GM12892 (cell line): ENCODE measurements around the gene RUSC2.
"Not testable (repeated sequence)": the region's sequence is repeated elsewhere in the genome, so short reads cannot be mapped to it uniquely, and the experiment has no call there.

Source experiments
- DNase-seq: peaks from one replicate; pipeline ENCODE4 v3.0.0; 2011; ENCODE audit not compliant: insufficient read length
- FAIRE-seq: peaks from 2 replicates; lab custom pipeline; 2011; peaks lifted over from hg19 to GRCh38; lab: Jason Lieb, UNC
- POLR2A ChIP-seq: IDR thresholded peaks from 2 replicates; pipeline ENCODE4 v1.6.1; 2011; ENCODE audit warnings: low read depth, low read length, control low read depth
- POLR2AphosphoS5 ChIP-seq: IDR thresholded peaks from 2 replicates; pipeline ENCODE4 v1.6.1; 2011; ENCODE audit warnings: low read depth, low read length, control low read depth
- TAF1 ChIP-seq: IDR thresholded peaks from 2 replicates; pipeline ENCODE4 v1.6.1; 2011; ENCODE audit warnings: low read depth, mild to moderate bottlenecking, control low read depth, low read length, borderline replicate concordance

RUSC2 gene

DNA sequence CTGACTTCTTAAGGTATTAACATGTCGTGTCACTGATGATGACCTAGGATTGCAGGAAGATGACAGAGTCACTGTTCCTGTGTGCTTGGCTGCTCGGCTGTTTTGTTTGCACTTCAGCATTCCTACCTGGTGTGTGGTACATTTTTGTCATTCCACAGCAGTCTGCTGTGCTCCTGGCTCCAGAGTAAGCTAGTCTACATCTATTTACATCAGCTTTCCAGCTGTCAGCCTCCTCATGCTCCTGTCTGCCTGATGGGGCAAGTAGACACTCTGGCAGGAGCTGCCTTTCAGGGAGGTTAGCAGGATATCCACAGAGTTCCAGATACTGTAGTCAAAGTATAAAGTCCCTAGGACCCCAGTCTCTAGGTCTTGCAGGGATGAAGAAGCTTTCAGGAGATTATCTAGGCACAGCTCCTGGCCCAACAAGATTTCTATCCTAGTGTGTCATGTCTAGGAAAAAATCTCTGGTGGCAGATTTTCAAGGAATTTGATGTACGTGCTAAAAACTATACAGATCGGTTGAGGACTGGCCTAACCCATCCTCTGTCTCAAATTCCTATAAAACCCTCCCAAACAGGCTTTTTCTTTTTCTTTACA lies 28.4 kb downstream of the RUSC2 start:
- TF ChIP-seq POLR2AphosphoS5 (no peak), TAF1 (no peak), POLR2A (no peak)
- DNase-seq (no peak), FAIRE-seq (no peak)

- DNase-seq, result no peak
- TF ChIP-seq POLR2A (no peak), POLR2AphosphoS5 (no peak), TAF1 (no peak)
- FAIRE-seq, result no peak
Observed at GRCh38 chr9:35518981-35519679, 29.2 kb downstream of the RUSC2 start.

GRCh38 chr9:35519692-35520363 lies 29.9 kb downstream of the RUSC2 start:
- no peak for FAIRE-seq
- TF ChIP-seq TAF1 (no peak), POLR2AphosphoS5 (no peak), POLR2A (no peak)
- DNase-seq, result no peak

GRCh38 chr9:35520364-35520710 lies 30.4 kb downstream of the RUSC2 start:
- TF ChIP-seq POLR2AphosphoS5 (no peak), POLR2A (no peak), TAF1 (no peak)
- no peak for FAIRE-seq
- DNase-seq, result no peak

GRCh38 chr9:35521708-35522107 lies 31.8 kb downstream of the RUSC2 start:
- TF ChIP-seq TAF1, result no peak
- TF ChIP-seq POLR2AphosphoS5, result no peak
- no peak for TF ChIP-seq POLR2A
- DNase-seq, result no peak
- no peak for FAIRE-seq

DNA sequence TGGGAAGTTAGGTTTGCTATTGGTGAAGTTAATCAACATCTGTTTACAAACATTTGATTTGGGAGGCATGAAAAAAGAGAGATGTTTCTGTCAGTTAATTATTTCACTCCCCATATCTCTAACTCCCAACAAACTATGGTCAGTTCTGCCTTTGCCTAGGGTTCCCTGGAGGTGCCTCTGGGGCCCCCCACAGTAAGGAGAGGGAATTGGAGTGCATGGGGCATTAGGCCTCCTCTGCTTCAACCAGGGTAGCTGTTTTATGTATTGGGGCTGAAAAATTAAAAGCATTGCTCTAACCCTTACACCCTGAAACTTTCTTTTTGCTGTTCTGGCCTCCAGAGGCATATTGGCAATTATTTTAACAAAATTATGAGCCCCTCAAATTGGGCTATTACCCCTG lies 32.3 kb downstream of the RUSC2 start:
- TF ChIP-seq POLR2A, result no peak
- TF ChIP-seq POLR2AphosphoS5, result no peak
- no peak for TF ChIP-seq TAF1
- FAIRE-seq, result no peak
- DNase-seq, result no peak

DNA sequence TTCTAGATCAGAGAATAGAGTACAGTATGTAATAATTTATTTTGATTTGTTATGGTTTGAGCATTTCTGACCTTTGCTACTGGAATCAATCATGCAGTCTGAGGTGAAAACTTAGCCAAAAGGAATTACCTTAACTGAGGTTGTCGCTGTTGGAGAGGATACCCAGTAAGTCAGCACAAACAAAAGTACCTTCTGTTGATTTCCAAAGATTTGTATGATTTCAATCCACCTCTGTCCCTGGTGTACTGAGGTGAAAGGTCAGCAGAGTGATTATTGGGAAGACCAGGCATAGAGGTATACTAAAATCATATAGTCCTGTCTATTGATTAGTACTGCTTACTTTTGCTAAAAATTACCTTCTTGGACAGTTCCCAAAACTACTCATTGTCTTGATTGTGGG lies 32.8 kb downstream of the RUSC2 start:
- no peak for FAIRE-seq
- TF ChIP-seq POLR2AphosphoS5, result no peak
- TF ChIP-seq POLR2A, result no peak
- no peak for TF ChIP-seq TAF1
- DNase-seq, result no peak

GRCh38 chr9:35523556-35523955 lies 33.6 kb downstream of the RUSC2 start:
- not testable (repeated sequence) for FAIRE-seq, DNase-seq

GRCh38 chr9:35526087-35526801 lies 36.3 kb downstream of the RUSC2 start:
- FAIRE-seq, result no peak
- no peak for TF ChIP-seq TAF1
- TF ChIP-seq POLR2A, result no peak
- TF ChIP-seq POLR2AphosphoS5, result no peak
- no peak for DNase-seq

- TF ChIP-seq TAF1, result no peak
- no peak for TF ChIP-seq POLR2AphosphoS5
- TF ChIP-seq POLR2A, result no peak
- DNase-seq, result no peak
- no peak for FAIRE-seq
Observed at GRCh38 chr9:35529161-35529823, 39.4 kb downstream of the RUSC2 start.

- FAIRE-seq, result no peak
- no peak for DNase-seq
- TF ChIP-seq POLR2A (no peak), TAF1 (no peak), POLR2AphosphoS5 (no peak)
Observed at GRCh38 chr9:35533398-35533797, 43.5 kb downstream of the RUSC2 start.

- not testable (repeated sequence) for DNase-seq, FAIRE-seq
Observed at GRCh38 chr9:35534921-35535320, 45.0 kb downstream of the RUSC2 start.

GRCh38 chr9:35537913-35538312 lies 48.0 kb downstream of the RUSC2 start:
- TF ChIP-seq POLR2A (no peak), POLR2AphosphoS5 (no peak), TAF1 (no peak)
- DNase-seq (no peak), FAIRE-seq (no peak)
